Upper lobe of left lung (tissue), 4 donors: ENCODE measurements around the gene DOCK10.

Source experiments
- CTCF ChIP-seq, 6 experiments: fragments of 450-650 bp in 4 of 6; fragments of 200-600 bp in 2 of 6; sonication (generic) in 2 of 6; IDR thresholded peaks; one replicate each; pipeline ENCODE4 v1.5.1; 2016 to 2019; ENCODE audit warnings: antibody characterized with exemption in 6 of 6
- EP300 ChIP-seq, 4 donors: sonication (generic); formaldehyde crosslinking; IDR thresholded peaks; one replicate each; pipeline ENCODE4 v1.5.1; 2017; ENCODE audit warnings: antibody characterized with exemption in 4 of 4, control low read depth in 2 of 4
- POLR2AphosphoS5 ChIP-seq, 2 donors: sonication (generic); formaldehyde crosslinking; IDR thresholded peaks; one replicate each; pipeline ENCODE4 v1.5.1; 2017; ENCODE audit warnings: antibody characterized with exemption in 2 of 2

- TF ChIP-seq POLR2AphosphoS5 (IDR thresholded peaks at IDR 0.05) = no peak
- no peak for TF ChIP-seq CTCF (IDR thresholded peaks at IDR 0.05)
- no peak for TF ChIP-seq EP300 (IDR thresholded peaks at IDR 0.05)
Measured at GRCh38 chr2:224847381-224847780, 194.9 kb downstream of the DOCK10 start.
